HG03175 (cell line): ENCODE results near the gene TMC3.
"Not testable (repeated sequence)": the region's sequence is repeated elsewhere in the genome, so short reads cannot be mapped to it uniquely, and the experiment has no call there.

ENCODE experiments used
- ATAC-seq: cut with Tn5 transposase; IDR thresholded peaks from one replicate; pipeline ENCODE4 v1.9.1; 2021; ENCODE audit warnings: mild to moderate bottlenecking, moderate library complexity; ENCODE audit not compliant: unreplicated experiment

The TMC3 gene

DNA sequence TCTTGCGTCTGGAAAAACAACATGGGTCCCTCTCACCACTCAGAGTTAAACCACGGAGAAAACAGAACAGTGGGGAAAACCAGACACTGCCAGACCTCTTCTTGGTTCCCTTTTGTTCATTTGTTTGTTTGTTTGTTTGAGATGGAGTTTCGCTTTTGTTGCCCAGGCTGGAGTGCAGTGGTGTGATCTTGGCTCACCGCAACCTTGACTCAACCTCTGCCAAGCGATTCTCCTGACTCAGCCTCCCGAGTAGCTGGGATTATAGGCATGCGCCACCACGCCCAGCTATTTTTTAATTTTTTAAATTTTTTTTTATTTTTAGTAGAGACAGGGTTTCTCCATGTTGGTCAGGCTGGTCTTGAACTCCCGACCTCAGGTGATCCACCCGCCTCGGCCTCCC is 25.3 kb downstream of the TMC3 start:
- not testable (repeated sequence) for ATAC-seq

GRCh38 chr15:81347910-81348309 is 26.1 kb downstream of the TMC3 start:
- no peak for ATAC-seq

GRCh38 chr15:81346611-81347010 is 27.4 kb downstream of the TMC3 start:
- ATAC-seq = no peak

GRCh38 chr15:81343371-81343770 is 30.6 kb downstream of the TMC3 start:
- no peak for ATAC-seq

DNA sequence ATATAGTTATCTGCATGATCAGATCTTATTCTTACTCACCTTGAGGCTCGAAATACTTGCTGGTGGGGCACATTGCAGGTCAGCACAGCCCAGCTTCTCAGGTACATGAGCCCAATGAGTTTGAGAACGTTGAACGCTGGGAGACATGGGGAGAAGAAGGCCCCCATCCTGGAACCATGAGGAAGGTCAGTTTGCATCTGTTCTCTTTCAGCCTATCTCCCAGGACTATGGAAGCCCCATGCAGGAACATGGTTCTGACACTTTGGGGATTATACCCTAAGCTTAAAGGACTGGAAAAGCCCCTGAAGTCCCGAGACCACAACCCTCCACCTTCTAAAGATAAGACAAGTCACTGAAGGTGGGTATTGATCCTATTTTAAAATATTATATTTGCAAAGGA is 32.7 kb downstream of the TMC3 start:
- ATAC-seq = no peak

DNA sequence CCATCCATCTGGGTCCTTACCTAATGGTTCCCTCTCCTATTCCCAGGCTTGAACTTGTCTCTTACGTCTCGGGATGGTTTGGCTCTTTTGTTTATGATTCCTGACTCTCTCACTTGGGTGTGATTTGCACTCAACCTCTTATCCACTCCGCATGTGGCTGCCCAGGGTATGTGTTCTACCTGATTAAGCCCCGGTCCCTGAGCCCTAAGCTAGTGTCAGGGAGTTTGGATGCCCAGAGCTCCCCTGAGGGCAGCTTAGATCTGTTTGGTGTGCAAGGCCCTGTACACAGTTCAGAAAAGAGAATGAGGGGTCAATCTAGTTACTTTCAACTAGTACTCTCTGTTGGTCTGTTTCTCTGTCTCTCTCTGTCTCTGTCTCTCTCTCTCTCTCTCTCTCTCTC is 34.2 kb downstream of the TMC3 start:
- no peak for ATAC-seq

GRCh38 chr15:81339321-81339720 is 34.7 kb downstream of the TMC3 start:
- ATAC-seq = no peak

DNA sequence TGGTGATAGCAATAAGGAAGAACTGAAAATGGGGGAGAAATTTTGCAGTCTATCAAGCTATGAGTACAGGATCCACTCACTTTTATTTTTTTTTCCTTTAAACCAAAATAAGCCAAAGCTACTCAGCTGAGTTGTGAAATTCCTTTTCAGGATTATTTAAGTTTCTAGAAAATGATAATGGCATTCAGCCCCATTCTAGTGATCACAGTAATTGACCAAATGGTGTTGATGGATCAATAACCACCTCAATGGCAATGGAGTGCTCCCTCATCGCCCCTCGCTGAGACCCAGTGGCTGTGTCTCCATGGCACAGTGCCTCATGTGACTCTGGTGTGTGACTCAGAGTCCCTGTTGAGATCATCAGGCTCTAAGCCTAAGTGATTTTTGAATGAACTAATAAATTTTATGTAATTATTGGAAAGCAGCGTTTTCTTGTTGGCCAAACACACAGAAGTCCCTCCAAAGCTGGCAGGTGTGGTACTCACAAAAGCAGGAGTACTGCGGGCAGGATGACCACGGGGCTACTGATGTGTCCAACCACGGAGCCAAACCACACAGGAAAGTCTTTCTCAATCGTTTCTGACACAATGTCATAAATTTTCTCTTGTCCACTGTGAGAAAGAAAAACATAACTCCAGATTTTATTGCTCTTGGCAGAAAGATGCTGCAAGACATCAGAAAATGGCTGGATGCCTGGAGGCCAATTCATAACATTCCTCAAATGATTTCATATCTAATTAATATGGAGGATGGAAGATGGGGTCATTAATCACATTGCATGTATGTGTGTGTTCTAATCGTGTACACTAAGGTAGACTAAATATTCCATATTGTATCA is 35.6 kb downstream of the TMC3 start:
- ATAC-seq = no peak

GRCh38 chr15:81337713-81338157 is 36.3 kb downstream of the TMC3 start:
- no peak for ATAC-seq

- ATAC-seq = no peak
Measured at GRCh38 chr15:81337241-81337640, 36.8 kb downstream of the TMC3 start.

- peak; percentile 43 for ATAC-seq
Measured at GRCh38 chr15:81336568-81336967, 37.4 kb downstream of the TMC3 start.

GRCh38 chr15:81335631-81336030 is 38.4 kb downstream of the TMC3 start:
- no peak for ATAC-seq

DNA sequence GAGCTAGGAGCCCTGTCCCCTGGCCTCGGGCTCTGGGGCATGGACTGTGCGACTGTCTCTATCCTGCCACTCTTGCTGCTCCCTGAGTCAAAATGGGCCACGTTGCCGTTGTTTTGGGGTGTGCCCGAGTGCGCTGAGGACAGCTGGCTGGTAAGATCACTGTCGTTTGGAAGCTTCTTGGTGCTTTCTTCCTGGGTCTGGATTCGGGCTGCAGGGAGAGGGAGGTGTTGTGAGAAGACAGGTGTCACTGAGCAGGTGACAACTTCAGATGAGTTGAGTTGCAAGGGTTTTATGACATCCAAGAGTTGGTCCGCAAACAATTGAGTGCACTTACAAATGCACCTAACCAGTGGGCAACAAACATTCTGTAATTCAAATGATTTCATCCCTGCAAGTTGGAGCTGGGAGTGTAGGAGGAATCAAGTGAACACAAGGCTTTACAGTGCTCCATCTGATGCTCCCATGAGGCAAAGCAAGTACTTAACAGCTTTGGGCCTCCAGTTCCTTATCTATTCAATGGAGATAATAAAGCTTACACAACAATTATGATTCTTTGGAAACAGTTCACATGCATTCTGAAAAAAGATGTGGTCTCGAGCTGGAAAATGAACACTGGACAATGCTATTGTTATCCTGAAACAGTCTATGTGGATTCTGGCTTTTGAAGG is 39.1 kb downstream of the TMC3 start:
- ATAC-seq = no peak

GRCh38 chr15:81333363-81333762 is 40.6 kb downstream of the TMC3 start:
- no peak for ATAC-seq

- no peak for ATAC-seq
Measured at GRCh38 chr15:81332326-81332725, 41.7 kb downstream of the TMC3 start.

GRCh38 chr15:81331600-81331999 is 42.4 kb downstream of the TMC3 start:
- ATAC-seq = no peak

DNA sequence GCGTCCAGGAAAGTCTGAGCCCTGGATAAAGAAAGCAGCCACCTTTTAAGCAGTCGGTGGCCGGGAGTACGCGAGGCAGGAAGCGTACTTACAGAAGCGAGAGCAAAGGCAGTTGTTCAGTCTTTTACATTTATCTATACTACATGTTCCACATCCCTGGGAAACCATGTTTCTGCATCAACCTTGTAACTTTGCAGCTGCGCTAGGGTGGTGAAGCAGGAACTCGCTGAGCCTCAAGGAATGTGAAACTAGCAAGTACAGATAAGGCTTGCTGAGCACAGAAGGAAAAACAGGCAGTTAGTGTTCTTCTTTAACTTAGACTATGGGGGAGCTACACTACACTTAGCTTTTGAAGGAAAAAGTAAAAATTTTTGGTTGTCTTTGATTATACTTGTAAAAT is 42.9 kb downstream of the TMC3 start:
- ATAC-seq = not testable (repeated sequence)

DNA sequence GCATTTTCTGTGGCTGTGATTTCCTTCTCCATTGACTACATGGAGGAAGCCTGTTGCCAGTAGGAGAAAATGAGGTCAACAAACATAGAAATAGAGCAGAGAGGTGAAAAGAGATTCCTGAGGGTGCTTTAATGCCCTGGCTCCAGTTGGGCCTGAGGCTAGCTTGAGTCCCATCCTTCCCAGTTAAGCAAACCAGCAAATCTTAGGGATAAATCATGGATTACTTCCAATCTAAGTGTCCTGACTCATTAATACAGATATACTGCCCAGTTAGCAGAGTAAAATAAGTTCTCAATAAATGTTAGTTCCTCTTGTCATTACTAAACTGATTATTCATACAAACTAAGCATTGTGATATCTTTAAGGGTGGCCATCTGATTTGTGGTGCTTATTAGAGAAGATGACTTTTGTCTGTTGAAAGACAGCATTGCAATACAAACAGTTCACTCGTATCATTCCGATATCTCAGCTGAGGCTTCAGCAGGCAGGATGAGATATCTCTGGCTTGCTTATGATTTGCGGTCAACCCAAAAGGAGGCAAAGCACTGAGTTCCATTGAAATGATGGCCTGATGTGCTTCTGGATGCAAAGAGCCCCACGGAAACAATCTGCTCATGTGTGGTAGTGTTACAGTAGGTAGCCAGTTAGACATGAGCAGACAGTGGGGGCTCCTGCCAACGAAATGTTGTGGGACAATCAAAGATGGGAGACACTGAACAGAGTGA is 43.5 kb downstream of the TMC3 start:
- no peak for ATAC-seq

DNA sequence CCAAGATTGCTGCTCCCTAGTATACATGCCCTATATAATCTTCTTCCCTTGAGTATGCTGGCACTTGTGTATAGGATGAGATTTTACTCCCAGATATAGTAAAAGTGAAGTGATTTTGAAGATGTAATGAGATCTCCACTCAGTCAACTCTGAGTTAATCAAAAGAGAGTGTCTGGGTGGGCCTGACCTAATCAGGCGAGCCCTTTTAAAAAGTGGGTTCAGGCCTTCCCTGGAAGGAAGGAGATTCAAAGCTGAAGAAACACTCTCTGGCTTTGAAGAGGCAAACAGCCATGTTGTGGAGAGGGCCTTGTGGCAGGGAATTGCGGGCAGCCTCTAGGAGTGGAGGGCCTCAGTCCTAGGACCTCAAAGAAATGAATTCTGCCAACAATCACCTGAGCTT is 44.6 kb downstream of the TMC3 start:
- no peak for ATAC-seq

- no peak for ATAC-seq
Measured at GRCh38 chr15:81327516-81327915, 46.5 kb downstream of the TMC3 start.

DNA sequence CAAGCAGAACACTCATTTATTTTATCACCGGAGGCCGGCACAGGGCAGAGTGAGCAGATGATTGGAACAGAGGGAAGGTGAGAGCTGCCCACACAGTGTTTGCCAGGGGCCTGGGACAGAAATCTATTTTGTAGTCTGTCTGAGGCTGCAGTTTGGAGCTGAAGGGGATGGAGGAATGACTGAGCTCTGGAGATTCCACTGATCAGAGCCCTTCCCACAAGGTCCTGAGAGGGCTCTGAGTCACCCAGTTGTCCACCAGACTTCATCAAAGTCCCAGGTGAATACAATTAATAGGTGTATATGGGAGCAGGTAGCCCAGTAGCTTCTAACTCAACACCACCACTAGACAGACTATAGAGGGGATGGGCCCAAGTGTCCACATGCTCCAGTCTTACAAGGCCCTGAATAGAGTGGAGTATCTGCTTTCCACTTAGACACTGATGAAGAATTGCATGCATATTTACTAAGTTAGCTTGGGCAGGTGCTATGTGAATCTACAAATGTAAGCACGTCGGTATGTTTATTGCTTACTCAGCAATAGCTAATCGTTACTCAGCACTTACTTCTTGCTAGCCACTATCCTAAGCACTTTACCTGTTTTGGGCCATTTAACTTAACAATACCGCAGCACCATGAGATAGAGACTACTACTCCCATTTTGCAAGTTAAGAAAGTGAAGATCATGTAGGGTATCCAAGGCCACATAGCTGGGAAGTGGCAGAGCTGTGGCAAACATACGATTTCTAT is 47.4 kb downstream of the TMC3 start:
- ATAC-seq = no peak
